CD14-positive monocyte (primary cell): ENCODE results near the gene AOPEP. TPM values are rescaled to one million over a fixed set of nuclear protein-coding genes. Genes with fewer than 3 reads are reported as not detected.

Source experiments
- DNase-seq, 3 donors: peaks; one replicate each; pipeline ENCODE4 v3.0.0-alpha.2; 2011 to 2022
- H2AFZ ChIP-seq: 2 replicates; pipeline ENCODE4 v1.6.0; 2012; ENCODE audit warnings: mild to moderate bottlenecking, low read depth, low read length, inconsistent platforms; ENCODE audit not compliant: insufficient read depth, poor library complexity, severe bottlenecking
- H3K27ac ChIP-seq, 2 donors: 1 replicate in 1 of 2; 2 replicates in 1 of 2; pipeline ENCODE4 v1.5.1; 2012 to 2013; ENCODE audit warnings: low read length in 2 of 2, control low read depth in 1 of 2, inconsistent platforms in 1 of 2, low read depth in 1 of 2, mild to moderate bottlenecking in 1 of 2
- H3K27me3 ChIP-seq, 2 donors: one replicate each; pipeline versions ENCODE4 v1.6.0 to v1.6.1; 2011 to 2013; ENCODE audit warnings: low read length in 2 of 2; ENCODE audit not compliant: control insufficient read depth in 2 of 2, insufficient read depth in 2 of 2
- H3K36me3 ChIP-seq, 2 donors: replicated peaks in 1 of 2; 1 replicate in 1 of 2; 2 replicates in 1 of 2; pipeline versions ENCODE4 v1.5.1 to v1.6.1; 2012 to 2013; ENCODE audit warnings: low read length in 2 of 2, control low read depth in 1 of 2, inconsistent platforms in 1 of 2, mild to moderate bottlenecking in 1 of 2; ENCODE audit not compliant: insufficient read depth in 2 of 2, control insufficient read depth in 1 of 2
- H3K4me1 ChIP-seq, 2 donors: 1 replicate in 1 of 2; 2 replicates in 1 of 2; pipeline versions ENCODE4 v1.5.1 to v1.6.1; 2012 to 2013; ENCODE audit warnings: low read length in 2 of 2, control low read depth in 1 of 2, inconsistent platforms in 1 of 2, mild to moderate bottlenecking in 1 of 2, moderate library complexity in 1 of 2; ENCODE audit not compliant: insufficient read depth in 2 of 2, control insufficient read depth in 1 of 2
- H3K4me2 ChIP-seq: replicated peaks from 2 replicates; pipeline ENCODE3; 2012; ENCODE audit warnings: low read length, moderate library complexity, mild to moderate bottlenecking; ENCODE audit not compliant: poor library complexity, severe bottlenecking; ENCODE audit errors: extremely low read depth
- H3K4me3 ChIP-seq, 3 experiments: fragments of 200-600 bp in 1 of 3; sonication (generic) in 1 of 3; replicated peaks in 1 of 3; 1 replicate in 2 of 3; 2 replicates in 1 of 3; pipeline ENCODE4 v1.5.1; 2011 to 2013; ENCODE audit warnings: low read length in 3 of 3, mild to moderate bottlenecking in 3 of 3, control low read depth in 2 of 3, low read depth in 2 of 3, inconsistent platforms in 1 of 3, moderate library complexity in 1 of 3
- H3K79me2 ChIP-seq: 2 replicates; pipeline ENCODE4 v1.6.0; 2012; ENCODE audit warnings: mild to moderate bottlenecking, control low read depth, inconsistent platforms, low read length, moderate library complexity; ENCODE audit not compliant: insufficient read depth
- H3K9ac ChIP-seq: 2 replicates; pipeline ENCODE4 v1.6.0; 2017; ENCODE audit warnings: low read length, mild to moderate bottlenecking; ENCODE audit not compliant: insufficient read depth, poor library complexity, severe bottlenecking
- H3K9me3 ChIP-seq, 2 donors: replicated peaks in 1 of 2; 1 replicate in 1 of 2; 2 replicates in 1 of 2; pipeline versions ENCODE4 v1.5.1 to v1.6.1; 2012 to 2013; ENCODE audit warnings: low read length in 2 of 2, control low read depth in 1 of 2; ENCODE audit not compliant: control insufficient read depth in 1 of 2, insufficient read depth in 1 of 2
- H4K20me1 ChIP-seq: 2 replicates; pipeline ENCODE4 v1.6.0; 2012; ENCODE audit warnings: mild to moderate bottlenecking, low read length, control low read depth, moderate library complexity; ENCODE audit not compliant: insufficient read depth
- H3K27ac Mint-ChIP-seq, 7 donors: one replicate each; pipeline ENCODE4 v1.8.0; 2020; ENCODE audit warnings: mild to moderate bottlenecking in 7 of 7, mixed read lengths in 7 of 7, moderate library complexity in 6 of 7, inconsistent platforms in 2 of 7
- H3K27me3 Mint-ChIP-seq, 3 donors: one replicate each; pipeline ENCODE4 v1.8.0; 2021 to 2022; ENCODE audit warnings: low read depth in 3 of 3, mild to moderate bottlenecking in 3 of 3, mixed read lengths in 3 of 3, moderate library complexity in 3 of 3, inconsistent platforms in 1 of 3
- H3K36me3 Mint-ChIP-seq, 2 donors: one replicate each; pipeline ENCODE4 v1.8.0; 2020; ENCODE audit warnings: mixed read lengths in 2 of 2, inconsistent platforms in 1 of 2, mild to moderate bottlenecking in 1 of 2
- H3K4me1 Mint-ChIP-seq: one replicate; pipeline ENCODE4 v1.8.0; 2020; ENCODE audit warnings: mild to moderate bottlenecking, mixed read lengths
- H3K4me3 Mint-ChIP-seq, 2 donors: one replicate each; pipeline ENCODE4 v1.8.0; 2020; ENCODE audit warnings: mild to moderate bottlenecking in 2 of 2, mixed read lengths in 2 of 2, moderate library complexity in 1 of 2
- H3K9me3 Mint-ChIP-seq, 7 donors: one replicate each; pipeline ENCODE4 v1.8.0; 2020 to 2022; ENCODE audit warnings: mixed read lengths in 7 of 7, mild to moderate bottlenecking in 6 of 7, moderate library complexity in 6 of 7, inconsistent platforms in 2 of 7
- CTCF ChIP-seq: fragments of 200-600 bp; IDR thresholded peaks from one replicate; pipeline ENCODE4 v1.8.0; 2022; ENCODE audit warnings: antibody characterized with exemption, mild to moderate bottlenecking
- WGBS: methylation state at CpG from one replicate; pipeline ENCODE4 v1.1.5; 2013; ENCODE audit warnings: missing lambda C conversion rate; ENCODE audit not compliant: insufficient coverage; 5-methylcytosine and 5-hydroxymethylcytosine counted together
- intact Hi-C, 2 donors: fragments of 100-400 bp; cut with micrococcal nuclease; formaldehyde crosslinking; loops; one replicate each; pipeline versions ENCODE4 v1.15.0 to v1.15.1; 2023
- polyA plus RNA-seq, 3 donors: library from polyadenylated mRNA; depleted of rRNA in 1 of 3; unstranded in 2 of 3; stranded (reverse) in 1 of 3; fragments of 300-500 nt in 2 of 3; fragments of >200 nt in 1 of 3; fragmentation: Illumina TruSeq in 2 of 3; gene quantifications; 1 replicate in 2 of 3; 2 replicates in 1 of 3; pipeline ENCODE4 v1.2.3, GENCODE V29; 2012 to 2021

Gene AOPEP
- polyA plus RNA-seq, 3 donors, result 3.0 to 4.1 (median 3.1) TPM

DNA sequence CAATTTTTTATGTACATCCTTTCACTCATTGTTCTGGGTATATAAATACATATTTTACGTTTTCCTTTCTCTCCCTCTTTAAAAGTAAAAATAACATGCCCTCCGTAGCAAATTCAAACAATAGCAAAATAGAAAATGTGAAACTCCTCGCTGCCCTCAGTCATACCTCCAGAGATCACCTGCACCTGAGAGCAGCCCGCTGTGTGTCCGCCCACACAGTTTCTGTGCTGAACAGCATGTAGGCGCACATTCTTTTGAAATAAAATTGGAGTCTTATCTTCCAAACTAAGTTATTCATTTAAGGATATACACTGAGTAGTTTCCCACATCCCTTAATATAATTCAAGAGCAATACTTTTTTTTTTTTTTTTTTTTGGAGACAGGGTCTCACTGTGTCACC, 255.7 kb downstream of the AOPEP start:
- peaks cover 0 to 1% (median 0%) of the 10 kb centered on the region in 3 donors for H3K27me3 Mint-ChIP-seq
- TF ChIP-seq CTCF, result no peak
- no peaks in the 10 kb centered on the region for H3K4me1 Mint-ChIP-seq
- H3K27me3 ChIP-seq, result no peaks in the 10 kb centered on the region
- H3K9ac ChIP-seq, result no peak overlapping the region
- H3K27ac Mint-ChIP-seq, result no peak overlapping the region
- no peak overlapping the region for H2AFZ ChIP-seq
- intact Hi-C loops, result no loop called here
- no peak for DNase-seq
- 95% methylated on average over 2 of the region's 6 CpGs for WGBS
- no peak overlapping the region for H3K4me3 Mint-ChIP-seq
- no peaks in the 10 kb centered on the region for H3K36me3 ChIP-seq
- H3K9me3 ChIP-seq, result no peaks in the 10 kb centered on the region
- no peaks in the 10 kb centered on the region for H3K9me3 Mint-ChIP-seq
- no peaks in the 10 kb centered on the region for H4K20me1 ChIP-seq
- peaks cover 4 to 5% of the 10 kb centered on the region in 2 donors for H3K36me3 Mint-ChIP-seq
- H3K27ac ChIP-seq, result no peak overlapping the region
- H3K79me2 ChIP-seq, result no peaks in the 10 kb centered on the region
- H3K4me2 ChIP-seq, result no peak overlapping the region
- H3K4me1 ChIP-seq, result no peaks in the 10 kb centered on the region
- H3K4me3 ChIP-seq, result no peak overlapping the region

GRCh38 chr9:94983552-94983951, 257.1 kb downstream of the AOPEP start:
- Histone ChIP-seq H3K27ac (no peak overlapping the region), H3K27me3 (no peaks in the 10 kb centered on the region), H3K4me1 (no peaks in the 10 kb centered on the region), H3K79me2 (no peaks in the 10 kb centered on the region), H2AFZ (no peak overlapping the region), H3K9me3 (no peaks in the 10 kb centered on the region), H3K9ac (no peak overlapping the region), H3K36me3 (no peaks in the 10 kb centered on the region), H4K20me1 (no peaks in the 10 kb centered on the region), H3K4me3 (no peak overlapping the region), H3K4me2 (no peak overlapping the region)
- WGBS, result 100% methylated on average over 4 of the region's 6 CpGs
- H3K27ac Mint-ChIP-seq, result no peak overlapping the region
- peaks cover 0 to 1% (median 0%) of the 10 kb centered on the region in 3 donors for H3K27me3 Mint-ChIP-seq
- DNase-seq, result no peak
- no peaks in the 10 kb centered on the region for H3K4me1 Mint-ChIP-seq
- intact Hi-C loops, result no loop called here
- peaks cover 4 to 5% of the 10 kb centered on the region in 2 donors for H3K36me3 Mint-ChIP-seq
- H3K4me3 Mint-ChIP-seq, result no peak overlapping the region
- H3K9me3 Mint-ChIP-seq, result peaks cover 0 to 2% (median 0%) of the 10 kb centered on the region in 7 donors
- TF ChIP-seq CTCF, result no peak
